ENCODE measurements around the gene SMIM41. TPM values are rescaled to one million over a fixed set of nuclear protein-coding genes. Genes with fewer than 3 reads are reported as not detected.
A peak's percentile ranks its signal among the peaks of the same experiment; 100 is the strongest.

Gene SMIM41
- total and polyA plus RNA-seq, 7 donors, result 0.41 to 5.7 (median 0.88) TPM; not detected in 3

GRCh38 chr12:52035190-52035589 is 44.3 kb upstream of the SMIM41 start:
- 97% methylated on average over 4 of the region's 4 CpGs for WGBS, 2 donors
- Histone ChIP-seq H3K27me3 (no peaks in the 10 kb centered on the region), H3K4me3 (no peak overlapping the region), H3K36me3 (no peaks in the 10 kb centered on the region), H3K9me3 (no peaks in the 10 kb centered on the region), H3K4me1 (peaks cover 0 to 52% (median 48%) of the 10 kb centered on the region in 4 donors), H3K27ac (peak overlapping the region in 3 of 4 donors; percentile 90 to 96 (median 92))
- intact Hi-C loops (cut with DNase I), result no loop called here
- no peak for DNase-seq
- no peak for TF ChIP-seq POLR2A (IDR thresholded peaks at IDR 0.05)
- TF ChIP-seq EP300 (IDR thresholded peaks at IDR 0.05), result no peak
- TF ChIP-seq CTCF (IDR thresholded peaks at IDR 0.05), result no peak
- no peak for TF ChIP-seq POLR2AphosphoS5 (IDR thresholded peaks at IDR 0.05)

- H3K4me1 ChIP-seq, result peaks cover 0 to 52% (median 48%) of the 10 kb centered on the region in 4 donors
- H3K4me3 ChIP-seq, result no peak overlapping the region
- no peak for DNase-seq
- no peaks in the 10 kb centered on the region for H3K27me3 ChIP-seq
- intact Hi-C loops (cut with DNase I), result no loop called here
- WGBS, 2 donors, result 75 to 91% methylated on average over 2 of the region's 2 CpGs
- no peak for TF ChIP-seq POLR2A (IDR thresholded peaks at IDR 0.05)
- no peak for TF ChIP-seq POLR2AphosphoS5 (IDR thresholded peaks at IDR 0.05)
- no peak for TF ChIP-seq EP300 (IDR thresholded peaks at IDR 0.05)
- no peak for TF ChIP-seq CTCF (IDR thresholded peaks at IDR 0.05)
- H3K27ac ChIP-seq, result peak overlapping the region; percentile 89 to 96 (median 91)
- H3K9me3 ChIP-seq, result no peaks in the 10 kb centered on the region
- H3K36me3 ChIP-seq, result no peaks in the 10 kb centered on the region
These were observed 43.6 kb upstream of the SMIM41 start for GRCh38 chr12:52035926-52036325.

- H3K27ac ChIP-seq, result peak overlapping the region; percentile 89 to 96 (median 91)
- peaks cover 0 to 57% (median 47%) of the 10 kb centered on the region in 4 donors for H3K4me1 ChIP-seq
- H3K9me3 ChIP-seq, result no peaks in the 10 kb centered on the region
- 2 to 8% methylated on average over 53 of the region's 53 CpGs for WGBS, 2 donors
- intact Hi-C loops (cut with DNase I), result no loop called here
- no peak for TF ChIP-seq CTCF (IDR thresholded peaks at IDR 0.05)
- TF ChIP-seq POLR2AphosphoS5 (IDR thresholded peaks at IDR 0.05), result peak; percentile 80 to 96 (median 84)
- peak in 1 of 2 donors; percentile 67 for TF ChIP-seq POLR2A (IDR thresholded peaks at IDR 0.05)
- TF ChIP-seq EP300 (IDR thresholded peaks at IDR 0.05), result peak; percentile 92 to 99 (median 98)
- H3K27me3 ChIP-seq, result no peaks in the 10 kb centered on the region
- peak overlapping the region in 3 of 4 donors; percentile 32 to 74 (median 69) for H3K4me3 ChIP-seq
- H3K36me3 ChIP-seq, result no peaks in the 10 kb centered on the region
- peak; percentile 97 for DNase-seq
These were observed 42.8 kb upstream of the SMIM41 start for GRCh38 chr12:52036587-52037171.

- 2 to 4% methylated on average over 59 of the region's 59 CpGs for WGBS, 2 donors
- no peaks in the 10 kb centered on the region for H3K36me3 ChIP-seq
- H3K4me1 ChIP-seq, result peaks cover 0 to 57% (median 41%) of the 10 kb centered on the region in 4 donors
- H3K9me3 ChIP-seq, result no peaks in the 10 kb centered on the region
- intact Hi-C loops (cut with DNase I), result no loop called here
- peak overlapping the region; percentile 84 to 96 (median 90) for H3K27ac ChIP-seq
- H3K4me3 ChIP-seq, result peak overlapping the region; percentile 42 to 74 (median 70)
- no peaks in the 10 kb centered on the region for H3K27me3 ChIP-seq
- peak; percentile 94 for DNase-seq
- TF ChIP-seq POLR2A (IDR thresholded peaks at IDR 0.05) (no peak), POLR2AphosphoS5 (IDR thresholded peaks at IDR 0.05) (peak; percentile 36 to 50 (median 46))
These were observed 42.1 kb upstream of the SMIM41 start for GRCh38 chr12:52037248-52037861.

GRCh38 chr12:52038447-52038846 is 41.1 kb upstream of the SMIM41 start:
- H3K4me3 ChIP-seq, result no peak overlapping the region
- no peaks in the 10 kb centered on the region for H3K36me3 ChIP-seq
- no peak for DNase-seq
- H3K9me3 ChIP-seq, result no peaks in the 10 kb centered on the region
- WGBS, 2 donors, result 82 to 85% methylated on average over 6 of the region's 6 CpGs
- intact Hi-C loops (cut with DNase I), result no loop called here
- TF ChIP-seq POLR2AphosphoS5 (IDR thresholded peaks at IDR 0.05) (peak in 3 of 4 donors; percentile 25 to 56 (median 31)), EP300 (IDR thresholded peaks at IDR 0.05) (no peak), CTCF (IDR thresholded peaks at IDR 0.05) (no peak), POLR2A (IDR thresholded peaks at IDR 0.05) (no peak)
- H3K27me3 ChIP-seq, result no peaks in the 10 kb centered on the region
- peak overlapping the region; percentile 84 to 96 (median 90) for H3K27ac ChIP-seq
- H3K4me1 ChIP-seq, result peaks cover 0 to 60% (median 46%) of the 10 kb centered on the region in 4 donors

Measured in sigmoid colon (tissue), 7 donors.